ENCODE measurements around the gene PPARA. TPM values are rescaled to one million over a fixed set of nuclear protein-coding genes. Genes with fewer than 3 reads are reported as not detected.

Gene PPARA
- total RNA-seq, 4 donors from 2014 or later, result 18.7 to 53.8 (median 32.0) TPM

- peaks cover 9% of the 10 kb centered on the region for H3K9me3 ChIP-seq
- H3K27ac ChIP-seq, result no peak overlapping the region
- H3K36me3 ChIP-seq, result peaks cover 21% of the 10 kb centered on the region
- H3K4me3 ChIP-seq, result no peak overlapping the region
- WGBS, result 83% methylated on average over 2 of the region's 2 CpGs
- no peaks in the 10 kb centered on the region for H3K27me3 ChIP-seq
- DNase-seq (ENCODE audit: low spot score in 2 of 2), result no peak
- H3K4me1 ChIP-seq, result no peaks in the 10 kb centered on the region
- TF ChIP-seq EP300 (IDR thresholded peaks at IDR 0.05) (no peak), POLR2AphosphoS5 (IDR thresholded peaks at IDR 0.05) (no peak), POLR2A (IDR thresholded peaks at IDR 0.05) (no peak), CTCF (IDR thresholded peaks at IDR 0.05) (no peak)
Observed at GRCh38 chr22:46185283-46185682, 35.0 kb downstream of the PPARA start.

GRCh38 chr22:46187862-46188261, 37.5 kb downstream of the PPARA start:
- TF ChIP-seq CTCF (IDR thresholded peaks at IDR 0.05), result no peak
- TF ChIP-seq EP300 (IDR thresholded peaks at IDR 0.05), result no peak
- no peak for TF ChIP-seq POLR2A (IDR thresholded peaks at IDR 0.05)
- no peaks in the 10 kb centered on the region for H3K9me3 ChIP-seq
- no peak for DNase-seq (ENCODE audit: low spot score in 2 of 2)
- H3K27ac ChIP-seq, result no peak overlapping the region
- H3K36me3 ChIP-seq, result peaks cover 17% of the 10 kb centered on the region
- no peaks in the 10 kb centered on the region for H3K27me3 ChIP-seq
- WGBS, result 86% methylated on average over 3 of the region's 3 CpGs
- H3K4me1 ChIP-seq, result no peaks in the 10 kb centered on the region
- no peak overlapping the region for H3K4me3 ChIP-seq

GRCh38 chr22:46192210-46192993, 42.1 kb downstream of the PPARA start:
- no peaks in the 10 kb centered on the region for H3K27me3 ChIP-seq
- TF ChIP-seq POLR2A (IDR thresholded peaks at IDR 0.05) (no peak), EP300 (IDR thresholded peaks at IDR 0.05) (no peak), POLR2AphosphoS5 (IDR thresholded peaks at IDR 0.05) (no peak), CTCF (IDR thresholded peaks at IDR 0.05) (no peak)
- no peak for DNase-seq (ENCODE audit: low spot score in 2 of 2)
- no peak overlapping the region for H3K4me3 ChIP-seq
- no peaks in the 10 kb centered on the region for H3K9me3 ChIP-seq
- WGBS, result 90% methylated on average over 5 of the region's 5 CpGs
- H3K27ac ChIP-seq, result no peak overlapping the region
- peaks cover 17% of the 10 kb centered on the region for H3K36me3 ChIP-seq
- H3K4me1 ChIP-seq, result no peaks in the 10 kb centered on the region

GRCh38 chr22:46193898-46194310, 43.6 kb downstream of the PPARA start:
- Histone ChIP-seq H3K36me3 (peaks cover 14% of the 10 kb centered on the region), H3K27ac (no peak overlapping the region), H3K4me3 (no peak overlapping the region), H3K27me3 (no peaks in the 10 kb centered on the region), H3K9me3 (no peaks in the 10 kb centered on the region), H3K4me1 (no peaks in the 10 kb centered on the region)
- no peak for DNase-seq (ENCODE audit: low spot score in 2 of 2)
- TF ChIP-seq EP300 (IDR thresholded peaks at IDR 0.05) (no peak), POLR2A (IDR thresholded peaks at IDR 0.05) (no peak), CTCF (IDR thresholded peaks at IDR 0.05) (no peak), POLR2AphosphoS5 (IDR thresholded peaks at IDR 0.05) (no peak)
- 68% methylated on average over 7 of the region's 8 CpGs for WGBS

- Histone ChIP-seq H3K9me3 (no peaks in the 10 kb centered on the region), H3K27me3 (no peaks in the 10 kb centered on the region), H3K27ac (no peak overlapping the region), H3K36me3 (peaks cover 24% of the 10 kb centered on the region), H3K4me3 (no peak overlapping the region), H3K4me1 (no peaks in the 10 kb centered on the region)
- WGBS, result 90% methylated on average over 18 of the region's 18 CpGs
- TF ChIP-seq POLR2A (IDR thresholded peaks at IDR 0.05) (no peak), EP300 (IDR thresholded peaks at IDR 0.05) (no peak), POLR2AphosphoS5 (IDR thresholded peaks at IDR 0.05) (no peak), CTCF (IDR thresholded peaks at IDR 0.05) (no peak)
- DNase-seq (ENCODE audit: low spot score in 2 of 2), result no peak
Observed at GRCh38 chr22:46195487-46196165, 45.3 kb downstream of the PPARA start.
